GM12878 (cell line): ENCODE measurements around the gene VMO1. TPM values are rescaled to one million over a fixed set of nuclear protein-coding genes. Genes with fewer than 3 reads are reported as not detected.

ENCODE experiments used
- ATF3 ChIP-seq: IDR thresholded peaks from 2 replicates; pipeline ENCODE4 v1.6.1; 2011; ENCODE audit warnings: low read depth, mild to moderate bottlenecking, low read length, moderate library complexity, borderline replicate concordance; ENCODE audit errors: extremely low read depth
- BACH1 ChIP-seq: fragments of 450-650 bp; IDR thresholded peaks from 2 replicates; pipeline ENCODE4 v1.6.1; 2017; ENCODE audit warnings: mild to moderate bottlenecking, borderline replicate concordance
- CHD2 ChIP-seq: IDR thresholded peaks from 2 replicates; pipeline ENCODE4 v1.6.1; 2011; ENCODE audit warnings: low read depth, low read length, improper control_type of control experiment, borderline replicate concordance
- E2F4 ChIP-seq: IDR thresholded peaks from 2 replicates; pipeline ENCODE4 v1.6.1; 2012; ENCODE audit warnings: low read depth, low read length, improper control_type of control experiment
- EGR1 ChIP-seq, 2 experiments: IDR thresholded peaks; 1 replicate in 1 of 2; 2 replicates in 1 of 2; pipeline ENCODE4 v1.6.1; 2011 to 2012; ENCODE audit warnings: low read depth in 2 of 2, low read length in 2 of 2, borderline replicate concordance in 1 of 2, mild to moderate bottlenecking in 1 of 2, moderate library complexity in 1 of 2
- GATAD2B ChIP-seq: fragments of 450-650 bp; conservative IDR thresholded peaks from 2 replicates; pipeline ENCODE4 v1.6.1; 2017; ENCODE audit warnings: low read depth, mild to moderate bottlenecking, moderate library complexity
- IRF4 ChIP-seq: IDR thresholded peaks from 2 replicates; pipeline ENCODE4 v1.6.1; 2011; ENCODE audit warnings: low read depth, low read length
- KDM1A ChIP-seq: fragments of 200-600 bp; sonication (generic); IDR thresholded peaks from 2 replicates; pipeline ENCODE4 v1.6.1; 2016; ENCODE audit warnings: borderline replicate concordance
- LARP7 ChIP-seq: fragments of 450-650 bp; IDR thresholded peaks from 2 replicates; pipeline ENCODE4 v1.6.1; 2017; ENCODE audit warnings: mild to moderate bottlenecking
- NFIC ChIP-seq: IDR thresholded peaks from 2 replicates; pipeline ENCODE4 v1.6.1; 2012; ENCODE audit warnings: low read depth, mild to moderate bottlenecking, inconsistent platforms, low read length, moderate library complexity
- NR2F1 ChIP-seq: fragments of 450-650 bp; conservative IDR thresholded peaks from 2 replicates; pipeline ENCODE4 v1.6.1; 2017; ENCODE audit warnings: mild to moderate bottlenecking
- PAX5 ChIP-seq: IDR thresholded peaks from 2 replicates; pipeline ENCODE4 v1.6.1; 2011; ENCODE audit warnings: low read depth, low read length, borderline replicate concordance
- PBX3 ChIP-seq: IDR thresholded peaks from 2 replicates; pipeline ENCODE4 v1.6.1; 2011; ENCODE audit warnings: mild to moderate bottlenecking, low read depth, low read length, moderate library complexity; ENCODE audit not compliant: insufficient replicate concordance
- PML ChIP-seq: IDR thresholded peaks from 2 replicates; pipeline ENCODE4 v1.6.1; 2012; ENCODE audit warnings: low read length, inconsistent platforms
- TCF7 ChIP-seq: IDR thresholded peaks from 2 replicates; pipeline ENCODE4 v1.6.1; 2014; ENCODE audit warnings: antibody characterized with exemption, borderline replicate concordance
- USF1 ChIP-seq: IDR thresholded peaks from 2 replicates; pipeline ENCODE4 v1.6.1; 2011; ENCODE audit warnings: borderline replicate concordance, low read depth, mild to moderate bottlenecking, moderate library complexity, mixed read lengths, low read length; ENCODE audit not compliant: insufficient read depth; ENCODE audit errors: extremely low read length
- YY1 ChIP-seq: IDR thresholded peaks from 2 replicates; pipeline ENCODE4 v1.6.1; 2011; ENCODE audit warnings: low read depth, mild to moderate bottlenecking, low read length
- ZNF207 ChIP-seq: fragments of 450-650 bp; IDR thresholded peaks from 2 replicates; pipeline ENCODE4 v1.6.1; 2014; ENCODE audit warnings: antibody characterized with exemption, mild to moderate bottlenecking, borderline replicate concordance
- ZNF592 ChIP-seq: fragments of 450-650 bp; IDR thresholded peaks from 2 replicates; pipeline ENCODE4 v1.6.1; 2017; ENCODE audit warnings: mild to moderate bottlenecking, moderate library complexity
- polyA plus RNA-seq, 11 experiments: library from polyadenylated mRNA; depleted of rRNA in 4 of 11; unstranded in 6 of 11; stranded (reverse) in 5 of 11; fragments of >200 nt; fragmentation: Nextera tagmentation in 4 of 11; fragmentation: Illumina TruSeq in 1 of 11; extraction: Ambion mirVana in 4 of 11; extraction: Trizol in 1 of 11; gene quantifications; 1 replicate in 1 of 11; 2 replicates in 10 of 11; pipeline versions ENCODE4 v1.2.1 to v1.2.3, GENCODE V29; 2011 to 2016; ENCODE audit warnings: inconsistent platforms in 2 of 11, missing spikeins in 2 of 11, low read depth in 1 of 11
- total RNA-seq, 4 experiments: library from RNA; depleted of rRNA in 3 of 4; stranded (reverse); fragments of >200 nt in 3 of 4; fragmentation: Illumina TruSeq in 1 of 4; extraction: Trizol in 1 of 4; gene quantifications; 2 replicates each; pipeline versions ENCODE4 v1.2.1 to v1.2.3, GENCODE V29; 2013 to 2021

The VMO1 gene
- total and polyA plus RNA-seq, 10 of the 15 experiments (the other 5 are each of a cell fraction or from before 2014, with no cell fraction given) = 0.27 to 0.54 (median 0.31) TPM; not detected in 7

- TF ChIP-seq PBX3 = peak; percentile 38
- TF ChIP-seq GATAD2B = peak; percentile 54
- no peak for TF ChIP-seq PML
- peak; percentile 92 for TF ChIP-seq PAX5
- TF ChIP-seq LARP7 = 0 out of 2 replicates have a peak, but pooled peaks have one; percentile 51
- TF ChIP-seq BACH1 = peak; percentile 71
- TF ChIP-seq YY1 = no peak; the same call in 1 of the 2 replicates
- no peak for TF ChIP-seq IRF4
- no peak for TF ChIP-seq ATF3
- TF ChIP-seq USF1 = no peak
- TF ChIP-seq KDM1A = no peak
- TF ChIP-seq NR2F1 = peak; percentile 55; the same call in 1 of the 2 replicates
- TF ChIP-seq EGR1 (IDR thresholded peaks at IDR 0.05; ENCODE audit: borderline replicate concordance in 1 of 2, low read depth in 2 of 2, low read length in 2 of 2) = peak; percentile 62 to 63; a peak in 2 of 3 replicates
- peak; percentile 93 for TF ChIP-seq CHD2
- TF ChIP-seq ZNF592 = no peak
- TF ChIP-seq NFIC = no peak
- peak; percentile 33; the same call in 1 of the 2 replicates for TF ChIP-seq E2F4
- 0 out of 2 replicates have a peak, but pooled peaks have one; percentile 60 for TF ChIP-seq ZNF207
- no peak for TF ChIP-seq TCF7
- TF ChIP-seq, all 136 proteins: peak for 28
Observed at GRCh38 chr17:4833178-4833940, 47.2 kb upstream of the VMO1 start, which contains the start of gene MINK1 (continued).
